Ovary (tissue), 3 donors: ENCODE results near the gene TTR.

ENCODE experiments used
- EP300 ChIP-seq: sonication (generic); formaldehyde crosslinking; IDR thresholded peaks from one replicate; pipeline ENCODE4 v1.6.1; 2017; ENCODE audit warnings: antibody characterized with exemption
- POLR2A ChIP-seq: fragments of 450-650 bp; IDR thresholded peaks from one replicate; pipeline ENCODE4 v1.6.1; 2017; ENCODE audit warnings: antibody characterized with exemption, mild to moderate bottlenecking, moderate library complexity
- TF ChIP-seq, protein P1 (sequence below), 3 donors: fragments of 450-650 bp in 2 of 3; fragments of 200-600 bp in 1 of 3; IDR thresholded peaks; one replicate each; pipeline versions ENCODE4 v1.5.1 to v1.8.0; 2016 to 2022; ENCODE audit warnings: antibody characterized with exemption in 3 of 3, mild to moderate bottlenecking in 1 of 3
- donor health status: DM: no; HTN: no; CAD: no.

DNA sequence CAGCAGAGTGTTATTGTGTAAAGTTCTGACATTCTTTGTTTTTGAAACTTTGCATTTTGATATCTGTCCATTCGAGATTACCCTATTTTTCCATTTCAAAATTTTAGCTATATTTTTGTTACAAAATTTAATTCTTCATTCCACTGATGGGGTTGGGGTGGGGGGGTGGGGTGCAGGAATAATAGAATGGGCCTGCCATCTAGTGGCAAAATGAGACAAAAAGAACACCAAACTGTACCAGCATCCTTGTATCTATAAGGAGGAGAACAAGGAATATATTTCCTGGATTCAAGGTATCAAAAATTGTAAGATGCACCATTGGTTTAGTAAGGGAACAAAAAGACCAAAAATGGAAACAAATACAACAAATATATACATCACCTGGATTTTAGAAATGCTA, 27.9 kb upstream of the TTR start:
- TF ChIP-seq POLR2A (no peak), EP300 (no peak)
- TF ChIP-seq, protein P1, sequence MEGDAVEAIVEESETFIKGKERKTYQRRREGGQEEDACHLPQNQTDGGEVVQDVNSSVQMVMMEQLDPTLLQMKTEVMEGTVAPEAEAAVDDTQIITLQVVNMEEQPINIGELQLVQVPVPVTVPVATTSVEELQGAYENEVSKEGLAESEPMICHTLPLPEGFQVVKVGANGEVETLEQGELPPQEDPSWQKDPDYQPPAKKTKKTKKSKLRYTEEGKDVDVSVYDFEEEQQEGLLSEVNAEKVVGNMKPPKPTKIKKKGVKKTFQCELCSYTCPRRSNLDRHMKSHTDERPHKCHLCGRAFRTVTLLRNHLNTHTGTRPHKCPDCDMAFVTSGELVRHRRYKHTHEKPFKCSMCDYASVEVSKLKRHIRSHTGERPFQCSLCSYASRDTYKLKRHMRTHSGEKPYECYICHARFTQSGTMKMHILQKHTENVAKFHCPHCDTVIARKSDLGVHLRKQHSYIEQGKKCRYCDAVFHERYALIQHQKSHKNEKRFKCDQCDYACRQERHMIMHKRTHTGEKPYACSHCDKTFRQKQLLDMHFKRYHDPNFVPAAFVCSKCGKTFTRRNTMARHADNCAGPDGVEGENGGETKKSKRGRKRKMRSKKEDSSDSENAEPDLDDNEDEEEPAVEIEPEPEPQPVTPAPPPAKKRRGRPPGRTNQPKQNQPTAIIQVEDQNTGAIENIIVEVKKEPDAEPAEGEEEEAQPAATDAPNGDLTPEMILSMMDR (IDR thresholded peaks at IDR 0.05), result no peak
